HEK293T (cell line): ENCODE measurements around the gene SPIRE2.
A peak's percentile ranks its signal among the peaks of the same experiment; 100 is the strongest.

Source experiments
- CTCF ChIA-PET: fragments of 350-600 bp; formaldehyde crosslinking; extraction: SDS; loops from one replicate; lab custom pipeline; 2021; ENCODE audit warnings: antibody characterized with exemption, inconsistent platforms; lab: Yijun Ruan, JAX
- POLR2A ChIA-PET: fragments of 350-600 bp; formaldehyde crosslinking; extraction: SDS; loops from one replicate; lab custom pipeline; 2020; ENCODE audit warnings: antibody characterized with exemption, inconsistent platforms; lab: Yijun Ruan, JAX
- DNase-seq: peaks from one replicate; pipeline ENCODE4 v3.0.0; 2012; ENCODE audit warnings: mixed read lengths; ENCODE audit errors: extremely low spot score
- ARNT ChIP-seq: fragments of 450-650 bp; IDR thresholded peaks from 2 replicates; pipeline ENCODE4 v1.6.1; 2017; ENCODE audit warnings: mild to moderate bottlenecking
- BHLHE40 ChIP-seq: fragments of 450-650 bp; IDR thresholded peaks from 2 replicates; pipeline ENCODE4 v1.6.1; 2016; ENCODE audit warnings: mild to moderate bottlenecking, moderate library complexity, borderline replicate concordance
- CTBP1 ChIP-seq: fragments of 450-650 bp; IDR thresholded peaks from 2 replicates; pipeline ENCODE4 v1.6.1; 2016; ENCODE audit warnings: borderline replicate concordance
- ELF4 ChIP-seq: fragments of 450-650 bp; IDR thresholded peaks from 2 replicates; pipeline ENCODE4 v1.6.1; 2017; ENCODE audit warnings: antibody characterized with exemption
- FOXA1 ChIP-seq: fragments of 450-650 bp; IDR thresholded peaks from 2 replicates; pipeline ENCODE4 v1.6.1; 2016; ENCODE audit warnings: mild to moderate bottlenecking
- FOXK2 ChIP-seq: fragments of 450-650 bp; IDR thresholded peaks from 2 replicates; pipeline ENCODE4 v1.6.1; 2016; ENCODE audit warnings: mild to moderate bottlenecking
- FOXM1 ChIP-seq: fragments of 450-650 bp; IDR thresholded peaks from 2 replicates; pipeline ENCODE4 v1.6.1; 2017; ENCODE audit warnings: mild to moderate bottlenecking, borderline replicate concordance
- HDGF ChIP-seq: fragments of 450-650 bp; IDR thresholded peaks from 2 replicates; pipeline ENCODE4 v1.6.1; 2017; ENCODE audit warnings: antibody characterized with exemption, borderline replicate concordance
- L3MBTL2 ChIP-seq: fragments of 450-650 bp; conservative IDR thresholded peaks from 2 replicates; pipeline ENCODE4 v1.6.1; 2016; ENCODE audit warnings: mild to moderate bottlenecking
- LEF1 ChIP-seq: fragments of 450-650 bp; IDR thresholded peaks from 2 replicates; pipeline ENCODE4 v1.6.1; 2017; ENCODE audit warnings: mild to moderate bottlenecking, borderline replicate concordance
- NFRKB ChIP-seq: fragments of 450-650 bp; IDR thresholded peaks from 2 replicates; pipeline ENCODE4 v1.6.1; 2016; ENCODE audit warnings: mild to moderate bottlenecking, moderate library complexity
- SP1 ChIP-seq: fragments of 450-650 bp; IDR thresholded peaks from 2 replicates; pipeline ENCODE4 v1.6.1; 2017
- SUZ12 ChIP-seq: fragments of 450-650 bp; IDR thresholded peaks from 2 replicates; pipeline ENCODE4 v1.6.1; 2016; ENCODE audit warnings: mild to moderate bottlenecking
- TARDBP ChIP-seq: fragments of 450-650 bp; IDR thresholded peaks from 2 replicates; pipeline ENCODE4 v1.6.1; 2016
- ZNF384 ChIP-seq: fragments of 450-650 bp; IDR thresholded peaks from 2 replicates; pipeline ENCODE4 v1.6.1; 2016
- TF ChIP-seq, protein P1 (sequence below): fragments of 450-650 bp; IDR thresholded peaks from 2 replicates; pipeline ENCODE4 v1.6.1; 2016

Gene SPIRE2

GRCh38 chr16:89906140-89907025 lies 78.1 kb downstream of the SPIRE2 start:
- ChIA-PET POLR2A (interaction anchor here (2.3 to 3.3 kb wide), 2 partner anchors 12 to 33 kb away, joined by 6 to 14 read pairs; partner anchors contain the start of genes MC1R and TCF25), CTCF (interaction anchor here (0.9 kb wide), 1 partner anchor 18 kb away, joined by 5 read pairs; no protein-coding TSS in a partner anchor)
- no peak for DNase-seq
- TF ChIP-seq CTBP1 (no peak), SUZ12 (no peak), FOXK2 (no peak), HDGF (no peak), FOXM1 (no peak), SP1 (no peak), LEF1 (no peak), ELF4 (no peak), ZNF384 (no peak)
- TF ChIP-seq, protein P1, sequence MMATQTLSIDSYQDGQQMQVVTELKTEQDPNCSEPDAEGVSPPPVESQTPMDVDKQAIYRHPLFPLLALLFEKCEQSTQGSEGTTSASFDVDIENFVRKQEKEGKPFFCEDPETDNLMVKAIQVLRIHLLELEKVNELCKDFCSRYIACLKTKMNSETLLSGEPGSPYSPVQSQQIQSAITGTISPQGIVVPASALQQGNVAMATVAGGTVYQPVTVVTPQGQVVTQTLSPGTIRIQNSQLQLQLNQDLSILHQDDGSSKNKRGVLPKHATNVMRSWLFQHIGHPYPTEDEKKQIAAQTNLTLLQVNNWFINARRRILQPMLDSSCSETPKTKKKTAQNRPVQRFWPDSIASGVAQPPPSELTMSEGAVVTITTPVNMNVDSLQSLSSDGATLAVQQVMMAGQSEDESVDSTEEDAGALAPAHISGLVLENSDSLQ, result no peak

GRCh38 chr16:89907055-89907814 lies 79.0 kb downstream of the SPIRE2 start:
- ChIA-PET CTCF (interaction anchor here (0.9 to 1.8 kb wide), 2 partner anchors 15 to 19 kb away, joined by 5 to 8 read pairs; partner anchors contain the start of gene TUBB3), POLR2A (interaction anchor here (2.3 to 3.3 kb wide), 2 partner anchors 11 to 34 kb away, joined by 6 to 14 read pairs; partner anchors contain the start of genes MC1R and TCF25)
- TF ChIP-seq FOXA1 (no peak), SUZ12 (no peak), NFRKB (no peak), TARDBP (no peak)

GRCh38 chr16:89908236-89908635 lies 80.0 kb downstream of the SPIRE2 start:
- TF ChIP-seq FOXA1, result no peak
- no peak for TF ChIP-seq SUZ12
- no peak for TF ChIP-seq FOXK2
- TF ChIP-seq BHLHE40, result no peak
- no peak for TF ChIP-seq TARDBP
- no peak for TF ChIP-seq SP1
- TF ChIP-seq HDGF, result no peak
- TF ChIP-seq, protein P1, result no peak
- TF ChIP-seq L3MBTL2, result no peak
- no peak for TF ChIP-seq CTBP1
- TF ChIP-seq ARNT, result no peak
- no peak for TF ChIP-seq ELF4
- TF ChIP-seq FOXM1, result no peak
- no peak for TF ChIP-seq ZNF384
- TF ChIP-seq LEF1, result no peak
- POLR2A ChIA-PET, result interaction anchor here (1.2 to 3.3 kb wide), 3 partner anchors 10 to 35 kb away, joined by 4 to 14 read pairs (median 6); partner anchors contain the start of genes MC1R and TCF25
- CTCF ChIA-PET, result interaction anchor here (0.9 to 1.8 kb wide), 2 partner anchors 13 to 14 kb away, joined by 3 to 8 read pairs; partner anchors contain the start of gene TUBB3
- no peak for DNase-seq

More at GRCh38 chr16:89907055-89907814, 79.0 kb downstream of the SPIRE2 start:
- no peak for DNase-seq

DNA sequence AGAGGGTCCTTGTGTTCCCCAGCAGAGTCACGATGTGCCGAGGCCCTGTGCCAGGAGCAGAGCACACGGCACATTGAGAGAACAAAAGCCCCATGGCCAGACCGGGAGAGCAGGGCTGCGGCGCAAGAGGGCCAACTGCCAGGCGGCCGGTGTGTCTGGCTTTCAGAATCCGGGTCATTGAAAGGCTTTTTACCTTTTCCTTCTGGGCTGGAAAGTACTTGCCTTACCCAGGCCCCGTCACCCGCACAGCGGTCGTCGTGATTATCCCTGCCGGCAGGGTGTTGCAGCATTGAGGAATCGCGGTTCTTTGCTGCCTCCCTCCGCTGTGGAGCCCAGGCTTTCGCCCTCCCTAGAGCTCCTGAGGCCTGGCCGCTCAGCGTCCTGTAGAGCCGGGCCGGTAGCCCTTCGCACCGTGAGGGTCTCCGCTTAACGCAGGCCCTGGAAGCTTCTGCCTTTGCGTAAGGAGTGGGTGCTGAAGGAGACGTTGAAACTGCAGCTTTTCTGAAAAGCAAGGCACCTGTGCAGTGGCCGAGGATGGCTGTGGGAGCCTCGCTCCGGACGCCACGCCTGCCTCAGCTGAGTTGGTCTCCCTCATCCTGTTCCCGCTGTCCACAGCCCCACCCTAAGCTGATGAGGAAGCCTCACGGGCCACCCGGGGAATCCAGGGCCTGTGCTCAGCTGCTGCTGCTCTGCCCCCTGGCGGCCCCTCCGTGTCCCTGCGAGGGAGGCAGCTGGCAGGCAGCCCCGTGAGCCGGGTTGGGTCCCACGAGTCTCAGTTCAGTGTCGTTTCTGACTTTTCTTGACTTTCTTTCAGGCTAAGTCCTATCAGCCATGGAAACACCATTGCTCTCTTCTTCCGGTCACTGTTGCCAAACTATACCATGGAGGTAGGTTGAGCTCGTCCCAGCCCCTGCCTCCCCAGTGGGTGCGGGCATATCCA lies 81.8 kb downstream of the SPIRE2 start:
- ChIA-PET CTCF (interaction anchor here (1.0 to 2.1 kb wide), 8 partner anchors 9 to 204 kb away, joined by 3 to 16 read pairs (median 4); partner anchors contain the start of genes MC1R and TUBB3), POLR2A (interaction anchor here (1.2 to 1.9 kb wide), 4 partner anchors 9 to 62 kb away, joined by 3 to 13 read pairs (median 8); partner anchors contain the start of genes MC1R, TCF25 and TUBB3)
- DNase-seq, result peak; percentile 84
- TF ChIP-seq L3MBTL2 (no peak), NFRKB (no peak), BHLHE40 (no peak), FOXK2 (no peak), SP1 (no peak), LEF1 (no peak), TARDBP (no peak), SUZ12 (no peak), ARNT (no peak), ZNF384 (no peak), CTBP1 (no peak), ELF4 (no peak), FOXA1 (no peak), HDGF (no peak), FOXM1 (no peak)
- TF ChIP-seq, protein P1, result no peak
